Mesenchymal stem cell (in vitro differentiated cells and primary cell): Measurements from ENCODE around the gene POLR1B.
"Not testable (repeated sequence)": the region's sequence is repeated elsewhere in the genome, so short reads cannot be mapped to it uniquely, and the experiment has no call there.

ENCODE experiments used
- DNase-seq: peaks from one replicate; pipeline ENCODE4 v3.0.0-alpha.2; 2013
- H2AFZ ChIP-seq: one replicate; pipeline ENCODE4 v1.6.1; 2013; ENCODE audit warnings: low read depth, mild to moderate bottlenecking, control low read depth, inconsistent platforms, low read length, moderate library complexity
- H2AK5ac ChIP-seq: 2 replicates; pipeline ENCODE4 v1.6.1; 2013; ENCODE audit warnings: low read length, moderate library complexity, mild to moderate bottlenecking, inconsistent platforms; ENCODE audit not compliant: severe bottlenecking
- H2BK120ac ChIP-seq: one replicate; pipeline ENCODE4 v1.6.1; 2013; ENCODE audit warnings: low read depth, mild to moderate bottlenecking, inconsistent platforms, low read length, moderate library complexity
- H2BK12ac ChIP-seq, 2 experiments: one replicate each; pipeline ENCODE4 v1.6.1; 2013; ENCODE audit warnings: inconsistent platforms in 2 of 2, low read length in 2 of 2, mild to moderate bottlenecking in 2 of 2, moderate library complexity in 2 of 2, control low read depth in 1 of 2
- H2BK15ac ChIP-seq: one replicate; pipeline ENCODE4 v1.6.1; 2013; ENCODE audit warnings: mild to moderate bottlenecking, low read depth, inconsistent platforms; ENCODE audit not compliant: poor library complexity, severe bottlenecking
- H2BK5ac ChIP-seq: 2 replicates; pipeline ENCODE4 v1.6.1; 2013; ENCODE audit warnings: low read depth, mild to moderate bottlenecking, low read length, control low read depth, inconsistent platforms; ENCODE audit not compliant: poor library complexity, severe bottlenecking
- H3K14ac ChIP-seq, 2 experiments: one replicate each; pipeline ENCODE4 v1.6.1; 2013; ENCODE audit warnings: inconsistent platforms in 2 of 2, low read length in 2 of 2, control low read depth in 1 of 2, mild to moderate bottlenecking in 1 of 2, moderate library complexity in 1 of 2
- H3K18ac ChIP-seq, 2 experiments: one replicate each; pipeline ENCODE4 v1.6.1; 2013; ENCODE audit warnings: inconsistent platforms in 2 of 2, low read length in 2 of 2, control low read depth in 1 of 2, low read depth in 1 of 2, mild to moderate bottlenecking in 1 of 2
- H3K23ac ChIP-seq, 2 experiments: one replicate each; pipeline ENCODE4 v1.6.1; 2013; ENCODE audit warnings: inconsistent platforms in 2 of 2, low read length in 2 of 2, mild to moderate bottlenecking in 2 of 2, moderate library complexity in 2 of 2, control low read depth in 1 of 2
- H3K27ac ChIP-seq: 2 replicates; pipeline ENCODE4 v1.5.1; 2013; ENCODE audit warnings: mild to moderate bottlenecking, moderate library complexity, low read length, control low read depth, inconsistent platforms; ENCODE audit not compliant: poor library complexity, severe bottlenecking
- H3K27me3 ChIP-seq, 2 experiments: 2 replicates each; pipeline versions ENCODE4 v1.6.1 to v1.7.0; 2013; ENCODE audit warnings: low read length in 2 of 2, mild to moderate bottlenecking in 2 of 2, moderate library complexity in 2 of 2, control low read depth in 1 of 2, inconsistent platforms in 1 of 2; ENCODE audit not compliant: control insufficient read depth in 1 of 2, insufficient read depth in 1 of 2
- H3K36me3 ChIP-seq, 2 experiments: 2 replicates each; pipeline versions ENCODE4 v1.6.1 to v1.7.0; 2013; ENCODE audit warnings: low read length in 2 of 2, control low read depth in 1 of 2, inconsistent platforms in 1 of 2, low read depth in 1 of 2, mild to moderate bottlenecking in 1 of 2; ENCODE audit not compliant: insufficient read depth in 2 of 2, control insufficient read depth in 1 of 2
- H3K4ac ChIP-seq, 2 experiments: one replicate each; pipeline ENCODE4 v1.6.1; 2013; ENCODE audit warnings: inconsistent platforms in 2 of 2, low read length in 2 of 2, mild to moderate bottlenecking in 2 of 2, moderate library complexity in 2 of 2, control low read depth in 1 of 2, low read depth in 1 of 2
- H3K4me1 ChIP-seq: 2 replicates; pipeline ENCODE4 v1.6.1; 2013; ENCODE audit warnings: low read depth, low read length, control low read depth; ENCODE audit not compliant: control insufficient read depth, insufficient read depth
- H3K4me2 ChIP-seq: 2 replicates; pipeline ENCODE4 v1.6.1; 2013; ENCODE audit warnings: low read length, mild to moderate bottlenecking, inconsistent platforms; ENCODE audit not compliant: poor library complexity, severe bottlenecking
- H3K4me3 ChIP-seq, 2 experiments: 2 replicates each; pipeline versions ENCODE4 v1.5.1 to v1.7.0; 2013; ENCODE audit warnings: low read length in 2 of 2, mild to moderate bottlenecking in 2 of 2, control low read depth in 1 of 2, low read depth in 1 of 2; ENCODE audit not compliant: insufficient read depth in 1 of 2
- H3K79me1 ChIP-seq: replicated peaks from 2 replicates; pipeline ENCODE4 v1.6.1; 2013; ENCODE audit warnings: mild to moderate bottlenecking, control low read depth, low read length, inconsistent platforms; ENCODE audit not compliant: poor library complexity, severe bottlenecking
- H3K9ac ChIP-seq: 2 replicates; pipeline ENCODE4 v1.7.0; 2013; ENCODE audit warnings: mild to moderate bottlenecking, low read length, moderate library complexity
- H3K9me3 ChIP-seq: 2 replicates; pipeline ENCODE4 v1.7.0; 2013; ENCODE audit warnings: mild to moderate bottlenecking, low read length; ENCODE audit not compliant: control insufficient read depth
- H4K8ac ChIP-seq: one replicate; pipeline ENCODE4 v1.6.1; 2013; ENCODE audit warnings: inconsistent platforms, mild to moderate bottlenecking, low read length, moderate library complexity
- H4K91ac ChIP-seq: one replicate; pipeline ENCODE4 v1.6.1; 2013; ENCODE audit warnings: mild to moderate bottlenecking, low read length, inconsistent platforms
- WGBS: methylation state at CpG from one replicate; pipeline ENCODE4 v1.1.7; 2013; ENCODE audit warnings: mixed read lengths; 5-methylcytosine and 5-hydroxymethylcytosine counted together

The POLR1B gene

DNA sequence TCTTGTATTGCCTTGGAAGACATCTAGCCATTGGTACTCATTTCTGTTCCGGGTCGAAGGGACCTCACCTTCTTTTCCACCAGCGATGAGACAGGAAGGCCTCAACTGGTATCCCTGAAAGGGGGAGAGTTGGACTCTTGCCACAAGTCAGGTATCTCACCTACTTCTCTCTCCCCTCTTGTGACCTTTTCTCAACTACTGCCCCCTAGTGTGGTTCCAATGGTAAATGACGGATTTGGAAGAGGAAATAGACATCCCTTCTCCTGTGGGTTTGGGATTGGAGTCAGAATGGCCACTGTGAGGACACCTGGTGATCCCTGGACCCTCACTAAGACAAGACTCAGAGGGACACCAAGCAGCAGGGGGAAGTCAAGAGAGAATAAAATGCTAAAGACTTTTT lies 46.4 kb upstream of the POLR1B start:
- H3K23ac ChIP-seq, H3K4me3 ChIP-seq, H3K27me3 ChIP-seq, H2BK5ac ChIP-seq, H4K91ac ChIP-seq, H3K4me1 ChIP-seq, H3K14ac ChIP-seq, H2BK15ac ChIP-seq, H2BK120ac ChIP-seq, H3K4ac ChIP-seq, H3K4me2 ChIP-seq, H2AK5ac ChIP-seq, H3K27ac ChIP-seq, DNase-seq, H3K9me3 ChIP-seq, H3K79me1 ChIP-seq, H3K18ac ChIP-seq, H2BK12ac ChIP-seq, H2AFZ ChIP-seq, H3K9ac ChIP-seq, H4K8ac ChIP-seq: not testable (repeated sequence)
- WGBS: 78% methylated on average over 4 of the region's 4 CpGs
- H3K36me3 ChIP-seq: peaks cover 2 to 18% of the 10 kb centered on the region in 2 experiments

DNA sequence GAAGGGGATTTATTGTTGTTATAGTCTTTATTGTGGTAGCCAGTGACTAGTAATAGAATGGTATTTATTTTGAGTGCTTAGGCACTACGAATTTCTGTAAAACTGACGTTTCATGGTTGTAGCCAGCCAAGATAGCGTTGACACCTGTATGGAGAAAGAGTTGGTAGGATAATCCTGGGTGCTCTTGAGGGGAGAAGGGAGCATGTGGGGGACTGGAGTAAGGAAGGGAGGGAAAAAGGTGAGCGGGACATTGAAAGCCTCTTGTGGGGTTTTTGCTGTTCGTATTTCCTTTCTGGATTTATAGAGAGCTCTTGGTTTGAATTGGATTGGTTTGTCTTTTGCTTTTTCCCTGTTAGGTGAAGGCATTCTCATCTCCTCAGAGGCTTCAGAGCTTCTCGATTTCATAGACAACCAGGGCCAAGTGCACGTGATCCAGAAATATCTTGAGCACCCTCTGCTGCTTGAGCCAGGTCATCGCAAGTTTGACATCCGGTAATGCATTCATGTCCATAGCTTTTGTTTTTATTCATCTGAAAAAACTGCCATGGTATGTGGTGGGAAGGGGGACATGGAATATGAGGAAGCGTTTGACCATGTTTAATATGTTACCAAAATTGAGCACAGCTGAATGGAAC lies 41.3 kb upstream of the POLR1B start:
- H3K14ac ChIP-seq, H3K27ac ChIP-seq, H3K79me1 ChIP-seq, H3K4me2 ChIP-seq, H3K4me3 ChIP-seq, H4K91ac ChIP-seq, H3K9me3 ChIP-seq, H2BK5ac ChIP-seq, H3K18ac ChIP-seq, H3K23ac ChIP-seq, H2BK120ac ChIP-seq, H2AK5ac ChIP-seq, H4K8ac ChIP-seq, H3K27me3 ChIP-seq, H2BK12ac ChIP-seq, H3K4me1 ChIP-seq, H3K4ac ChIP-seq, H2BK15ac ChIP-seq, H2AFZ ChIP-seq: not testable (repeated sequence)
- Histone ChIP-seq H3K36me3 (peaks cover 5 to 14% of the 10 kb centered on the region in 2 experiments), H3K9ac (peak overlapping the region; percentile 26)
- peak; percentile 30 for DNase-seq
- WGBS: 87% methylated on average over 6 of the region's 10 CpGs

DNA sequence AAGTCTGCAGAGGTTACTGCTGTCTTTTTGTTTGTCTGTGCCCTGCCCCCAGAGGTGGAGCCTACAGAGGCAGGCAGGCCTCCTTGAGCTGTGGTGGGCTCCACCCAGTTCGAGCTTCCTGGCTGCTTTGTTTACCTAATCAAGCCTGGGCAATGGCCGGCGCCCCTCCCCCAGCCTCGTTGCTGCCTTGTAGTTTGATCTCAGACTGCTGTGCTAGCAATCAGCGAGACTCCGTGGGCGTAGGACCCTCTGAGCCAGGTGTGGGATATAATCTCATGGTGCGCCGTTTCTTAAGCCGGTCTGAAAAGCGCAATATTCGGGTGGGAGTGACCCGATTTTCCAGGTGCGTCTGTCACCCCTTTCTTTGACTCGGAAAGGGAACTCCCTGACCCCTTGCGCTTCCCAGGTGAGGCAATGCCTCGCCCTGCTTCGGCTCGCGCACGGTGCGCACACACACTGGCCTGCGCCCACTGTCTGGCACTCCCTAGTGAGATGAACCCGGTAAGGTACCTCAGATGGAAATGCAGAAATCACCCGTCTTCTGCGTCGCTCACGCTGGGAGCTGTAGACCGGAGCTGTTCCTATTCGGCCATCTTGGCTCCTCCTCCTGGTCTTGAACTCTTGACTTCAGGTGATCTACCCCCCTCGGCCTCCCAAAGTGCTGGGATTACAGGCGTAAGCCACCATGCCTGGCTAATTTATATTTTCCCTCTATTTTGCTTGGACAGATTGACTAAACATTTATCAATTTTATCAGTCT lies 32.8 kb upstream of the POLR1B start:
- H2BK15ac ChIP-seq, H3K4me3 ChIP-seq, H2AFZ ChIP-seq, H3K4ac ChIP-seq, H2BK12ac ChIP-seq, H3K4me2 ChIP-seq, H3K27ac ChIP-seq, H4K8ac ChIP-seq, H3K4me1 ChIP-seq, H2BK5ac ChIP-seq, H3K9me3 ChIP-seq, H3K27me3 ChIP-seq, H4K91ac ChIP-seq, H2AK5ac ChIP-seq, H3K23ac ChIP-seq, DNase-seq, H3K79me1 ChIP-seq, H3K9ac ChIP-seq, H3K14ac ChIP-seq: not testable (repeated sequence)
- Histone ChIP-seq H2BK120ac (peak overlapping the region; percentile 61), H3K18ac (peak overlapping the region in 1 of 2 experiments; percentile 24), H3K36me3 (peaks cover 0 to 22% of the 10 kb centered on the region in 2 experiments)
- WGBS: 84% methylated on average over 27 of the region's 32 CpGs

DNA sequence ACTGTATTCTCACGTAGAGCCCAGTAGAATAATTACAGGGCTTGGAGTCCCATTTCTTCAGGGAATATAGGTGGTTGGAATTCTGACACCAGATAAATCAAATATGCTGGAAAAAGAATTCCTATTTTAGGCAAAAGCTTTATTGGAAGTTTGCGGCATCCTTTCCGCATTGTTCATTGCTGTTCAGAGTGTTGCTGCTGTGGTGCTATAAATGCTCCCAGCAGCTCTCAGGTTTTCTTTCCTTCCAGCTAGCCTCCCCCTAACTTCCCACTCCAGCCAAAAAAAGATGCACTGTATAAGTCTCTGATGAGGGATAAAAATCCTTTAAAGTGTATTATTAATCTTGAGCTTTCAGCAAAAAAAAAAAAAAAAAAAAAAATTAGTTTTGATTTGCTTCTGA lies 25.5 kb upstream of the POLR1B start:
- Histone ChIP-seq H3K4ac (no peak overlapping the region), H3K27ac (no peak overlapping the region), H2AFZ (no peak overlapping the region), H3K18ac (no peak overlapping the region), H3K27me3 (no peaks in the 10 kb centered on the region), H3K9ac (no peak overlapping the region), H3K9me3 (peaks cover 3% of the 10 kb centered on the region), H2BK5ac (no peak overlapping the region), H2BK120ac (no peak overlapping the region), H3K23ac (no peak overlapping the region), H2BK12ac (no peak overlapping the region), H3K4me1 (no peaks in the 10 kb centered on the region), H4K91ac (no peak overlapping the region), H3K36me3 (peaks cover 29 to 70% of the 10 kb centered on the region in 2 experiments), H3K79me1 (peaks cover 16% of the 10 kb centered on the region), H3K14ac (no peak overlapping the region), H3K4me2 (no peak overlapping the region), H4K8ac (no peak overlapping the region), H2BK15ac (no peak overlapping the region), H2AK5ac (no peak overlapping the region), H3K4me3 (no peak overlapping the region)
- DNase-seq: no peak
- WGBS: 100% methylated on average over 1 of the region's 3 CpGs
